Kidney (tissue), 14 donors: ENCODE measurements around the gene KIF6. TPM values are rescaled to one million over a fixed set of nuclear protein-coding genes. Genes with fewer than 3 reads are reported as not detected.

Source experiments
- DNase-seq, 5 donors: peaks; one replicate each; pipeline ENCODE4 v3.0.0-alpha.2; 2013 to 2020
- FAIRE-seq: peaks from 2 replicates; lab custom pipeline; 2012; peaks lifted over from hg19 to GRCh38; lab: Jason Lieb, UNC
- H3K27ac ChIP-seq, 2 donors: one replicate each; pipeline ENCODE4 v1.7.0; 2013; ENCODE audit warnings: low read depth in 2 of 2, low read length in 2 of 2, inconsistent platforms in 1 of 2
- H3K27me3 ChIP-seq: one replicate; pipeline ENCODE4 v1.7.1; 2013; ENCODE audit warnings: low read length, inconsistent platforms; ENCODE audit not compliant: control insufficient read depth, insufficient read depth
- H3K36me3 ChIP-seq, 3 donors: one replicate each; pipeline versions ENCODE4 v1.7.0 to v1.7.1; 2013; ENCODE audit warnings: low read length in 3 of 3, control low read depth in 1 of 3, inconsistent platforms in 1 of 3; ENCODE audit not compliant: insufficient read depth in 3 of 3, control insufficient read depth in 2 of 3
- H3K4me1 ChIP-seq, 3 donors: one replicate each; pipeline versions ENCODE4 v1.7.0 to v1.7.1; 2013; ENCODE audit warnings: low read length in 3 of 3, inconsistent platforms in 1 of 3, low read depth in 1 of 3; ENCODE audit not compliant: control insufficient read depth in 2 of 3, insufficient read depth in 2 of 3
- H3K4me3 ChIP-seq, 3 donors: one replicate each; pipeline versions ENCODE4 v1.7.0 to v1.8.1; 2013; ENCODE audit warnings: low read length in 3 of 3, control low read depth in 1 of 3, inconsistent platforms in 1 of 3
- H3K9ac ChIP-seq, 3 donors: one replicate each; pipeline versions ENCODE4 v1.7.0 to v1.7.1; 2013; ENCODE audit warnings: low read length in 3 of 3, control low read depth in 1 of 3, inconsistent platforms in 1 of 3
- H3K9me3 ChIP-seq, 3 donors: one replicate each; pipeline versions ENCODE4 v1.7.0 to v1.7.1; 2013; ENCODE audit warnings: low read length in 3 of 3, control low read depth in 1 of 3, inconsistent platforms in 1 of 3; ENCODE audit not compliant: control insufficient read depth in 2 of 3, insufficient read depth in 1 of 3
- intact Hi-C: fragments of 100-400 bp; cut with DNase I; formaldehyde crosslinking; loops from one replicate; pipeline ENCODE4 v1.11.1; 2022
- polyA plus RNA-seq: library from polyadenylated mRNA; stranded (reverse); fragments of 350-450 nt; fragmentation: Illumina TruSeq; extraction: RNeasy Lipid Tissue Mini Kit (QIAGEN cat#74804); gene quantifications from one replicate; pipeline ENCODE4 v1.2.3, GENCODE V29; 2014; ENCODE audit warnings: low read depth, low replicate concordance; ENCODE audit not compliant: insufficient read depth
- total RNA-seq: library from RNA; stranded (reverse); fragmentation: NEBNext Ultra II Directional; extraction: Animal tissue kit (Norgen Biotek cat#: 25700); gene quantifications from one replicate; pipeline ENCODE4 v1.2.1, GENCODE V29; 2021
- TF ChIP-seq, protein P1 (sequence below): IDR thresholded peaks from 3 replicates; pipeline ENCODE4 v1.5.1; 2012; ENCODE audit warnings: mild to moderate bottlenecking, moderate library complexity, borderline replicate concordance; ENCODE audit not compliant: insufficient read depth; ENCODE audit errors: extremely low read depth
- donor health status: control.
- donor health status: control.
- donor health status: control.
- donor health status: control.
- donor health status: control.
- donor health status: DM: yes; HTN: yes; CAD: no.
- donor health status: Normal renal cell carcinoma (clear cell type).

The KIF6 gene
- total and polyA plus RNA-seq, 2 donors from 2014 or later, result 1.7 to 2.9 TPM

DNA sequence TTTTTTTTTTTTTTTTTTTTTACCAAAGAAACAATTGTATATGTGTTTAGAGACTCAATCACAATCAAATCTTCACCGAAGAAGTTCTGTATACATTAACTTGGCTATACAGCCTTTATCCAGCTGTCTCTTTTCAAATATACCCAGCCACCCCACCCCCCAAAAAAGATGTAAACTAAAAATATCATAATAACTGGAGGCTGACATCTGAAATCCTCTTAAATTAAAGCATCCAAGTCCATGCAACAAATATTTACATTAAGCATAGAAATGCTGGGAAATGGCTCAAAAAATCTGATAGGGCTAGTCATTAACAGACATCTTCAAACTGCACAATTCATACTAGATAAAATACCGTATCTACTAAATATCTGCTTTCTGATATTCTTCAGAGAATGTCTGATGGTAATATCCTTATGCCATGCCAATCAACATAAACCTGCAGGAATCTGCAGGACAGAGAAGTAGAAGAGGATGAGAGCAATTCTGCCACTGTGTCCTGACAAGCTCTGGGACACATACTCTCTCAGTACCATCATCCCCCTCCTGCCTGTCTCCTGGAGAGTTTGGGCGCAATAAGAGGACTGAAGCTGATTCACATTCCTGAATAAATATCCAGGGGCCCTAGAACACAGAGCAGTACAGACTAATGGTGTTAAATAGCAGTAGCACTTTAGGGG, 152.4 kb downstream of the KIF6 start:
- H3K4me3 ChIP-seq, result no peak overlapping the region
- TF ChIP-seq, protein P1, sequence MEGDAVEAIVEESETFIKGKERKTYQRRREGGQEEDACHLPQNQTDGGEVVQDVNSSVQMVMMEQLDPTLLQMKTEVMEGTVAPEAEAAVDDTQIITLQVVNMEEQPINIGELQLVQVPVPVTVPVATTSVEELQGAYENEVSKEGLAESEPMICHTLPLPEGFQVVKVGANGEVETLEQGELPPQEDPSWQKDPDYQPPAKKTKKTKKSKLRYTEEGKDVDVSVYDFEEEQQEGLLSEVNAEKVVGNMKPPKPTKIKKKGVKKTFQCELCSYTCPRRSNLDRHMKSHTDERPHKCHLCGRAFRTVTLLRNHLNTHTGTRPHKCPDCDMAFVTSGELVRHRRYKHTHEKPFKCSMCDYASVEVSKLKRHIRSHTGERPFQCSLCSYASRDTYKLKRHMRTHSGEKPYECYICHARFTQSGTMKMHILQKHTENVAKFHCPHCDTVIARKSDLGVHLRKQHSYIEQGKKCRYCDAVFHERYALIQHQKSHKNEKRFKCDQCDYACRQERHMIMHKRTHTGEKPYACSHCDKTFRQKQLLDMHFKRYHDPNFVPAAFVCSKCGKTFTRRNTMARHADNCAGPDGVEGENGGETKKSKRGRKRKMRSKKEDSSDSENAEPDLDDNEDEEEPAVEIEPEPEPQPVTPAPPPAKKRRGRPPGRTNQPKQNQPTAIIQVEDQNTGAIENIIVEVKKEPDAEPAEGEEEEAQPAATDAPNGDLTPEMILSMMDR, result no peak
- no peak for DNase-seq
- H3K27me3 ChIP-seq, result no peaks in the 10 kb centered on the region
- H3K9ac ChIP-seq, result no peak overlapping the region
- no peaks in the 10 kb centered on the region for H3K36me3 ChIP-seq
- intact Hi-C loops, result no loop called here
- H3K27ac ChIP-seq, result no peak overlapping the region
- no peaks in the 10 kb centered on the region for H3K4me1 ChIP-seq
- peaks cover 0 to 4% (median 0%) of the 10 kb centered on the region in 3 donors for H3K9me3 ChIP-seq
- FAIRE-seq, result no peak

DNA sequence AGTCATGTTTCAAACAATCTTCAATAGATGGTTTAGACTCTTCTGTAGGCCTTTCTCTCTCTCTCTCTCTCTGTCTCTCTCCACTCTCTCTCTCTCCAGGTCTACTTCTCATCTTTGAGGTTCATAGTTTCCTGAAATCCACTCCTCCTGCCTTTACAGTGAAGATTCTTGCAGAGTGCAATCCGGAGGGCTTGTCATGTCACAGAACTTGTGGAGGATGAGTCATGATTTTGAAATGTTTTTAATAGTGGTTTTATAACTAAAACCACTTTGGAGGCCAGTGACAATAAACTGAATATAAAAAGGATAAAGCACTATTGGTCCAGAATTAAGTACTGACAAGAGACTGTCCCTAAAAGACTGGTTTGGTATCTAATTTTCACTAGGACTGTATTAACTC, 156.3 kb downstream of the KIF6 start:
- no peak for DNase-seq
- FAIRE-seq, result no peak
- Histone ChIP-seq H3K9ac (no peak overlapping the region), H3K4me3 (no peak overlapping the region), H3K9me3 (no peaks in the 10 kb centered on the region), H3K36me3 (no peaks in the 10 kb centered on the region), H3K27ac (no peak overlapping the region), H3K4me1 (no peaks in the 10 kb centered on the region), H3K27me3 (no peaks in the 10 kb centered on the region)
- TF ChIP-seq, protein P1, result no peak
- intact Hi-C loops, result no loop called here

DNA sequence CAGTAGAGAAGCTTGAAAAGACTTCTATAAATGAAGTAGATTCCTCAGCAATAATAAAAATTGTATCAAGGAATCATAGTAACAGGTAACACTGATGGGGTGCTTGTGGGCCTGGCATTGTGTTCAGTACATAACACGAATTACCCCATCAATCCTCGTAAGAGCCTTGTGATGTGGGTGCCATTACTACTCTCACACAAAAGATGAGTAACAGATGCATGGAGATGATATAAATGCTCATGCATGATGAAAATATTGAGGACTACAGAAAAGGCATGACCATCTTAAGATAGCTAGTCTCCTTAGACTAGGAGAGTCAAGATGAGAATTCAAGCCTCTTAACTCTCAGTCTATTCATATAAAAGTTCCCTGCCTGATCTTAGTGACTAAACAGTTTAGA, 158.1 kb downstream of the KIF6 start:
- DNase-seq, result no peak
- intact Hi-C loops, result no loop called here
- H3K36me3 ChIP-seq, result no peaks in the 10 kb centered on the region
- FAIRE-seq, result no peak
- no peak overlapping the region for H3K4me3 ChIP-seq
- no peaks in the 10 kb centered on the region for H3K4me1 ChIP-seq
- H3K9me3 ChIP-seq, result no peaks in the 10 kb centered on the region
- TF ChIP-seq, protein P1, result no peak
- H3K27ac ChIP-seq, result no peak overlapping the region
- H3K9ac ChIP-seq, result no peak overlapping the region
- no peaks in the 10 kb centered on the region for H3K27me3 ChIP-seq

- TF ChIP-seq, protein P1, result no peak
- intact Hi-C loops, result no loop called here
- no peaks in the 10 kb centered on the region for H3K4me1 ChIP-seq
- H3K9ac ChIP-seq, result no peak overlapping the region
- no peaks in the 10 kb centered on the region for H3K9me3 ChIP-seq
- H3K27me3 ChIP-seq, result no peaks in the 10 kb centered on the region
- no peaks in the 10 kb centered on the region for H3K36me3 ChIP-seq
- DNase-seq (peak in 1 of 5 donors; percentile 29), FAIRE-seq (no peak)
- H3K27ac ChIP-seq, result no peak overlapping the region
- H3K4me3 ChIP-seq, result no peak overlapping the region
These were observed 158.8 kb downstream of the KIF6 start for GRCh38 chr6:39566456-39566855.
